HG02938 (cell line): ENCODE data around the gene MPZL3.
A peak's percentile ranks its signal among the peaks of the same experiment; 100 is the strongest.

Experiments
- ATAC-seq: cut with Tn5 transposase; IDR thresholded peaks from one replicate; pipeline ENCODE4 v1.9.1; 2021; ENCODE audit warnings: mild to moderate bottlenecking, moderate library complexity; ENCODE audit not compliant: unreplicated experiment

Gene MPZL3

GRCh38 chr11:118233377-118233776, 18.8 kb downstream of the MPZL3 start:
- no peak for ATAC-seq

GRCh38 chr11:118232659-118233058, 19.5 kb downstream of the MPZL3 start:
- ATAC-seq = no peak

- ATAC-seq = no peak
Measured at GRCh38 chr11:118231461-118231860, 20.7 kb downstream of the MPZL3 start.

GRCh38 chr11:118230088-118230487, 22.1 kb downstream of the MPZL3 start:
- no peak for ATAC-seq

GRCh38 chr11:118229274-118229847, 22.8 kb downstream of the MPZL3 start:
- no peak for ATAC-seq

GRCh38 chr11:118227865-118228785, 24.0 kb downstream of the MPZL3 start:
- peak; percentile 69 for ATAC-seq

- no peak for ATAC-seq
Measured at GRCh38 chr11:118226781-118227180, 25.4 kb downstream of the MPZL3 start.

GRCh38 chr11:118226296-118226695, 25.9 kb downstream of the MPZL3 start:
- no peak for ATAC-seq

GRCh38 chr11:118224511-118225188, 27.5 kb downstream of the MPZL3 start, which contains the start of gene JAML:
TSS of gene JAML (minus strand) at chr11:118225011. CDS start at chr11:118214866, 10,145 bp downstream.
- ATAC-seq = peak; percentile 48

- ATAC-seq = no peak
Measured at GRCh38 chr11:118223992-118224391, 28.2 kb downstream of the MPZL3 start.

- ATAC-seq = no peak
Measured at GRCh38 chr11:118223570-118223969, 28.6 kb downstream of the MPZL3 start.

- ATAC-seq = no peak
Measured at GRCh38 chr11:118222437-118222836, 29.7 kb downstream of the MPZL3 start.

GRCh38 chr11:118221419-118221818, 30.7 kb downstream of the MPZL3 start:
- no peak for ATAC-seq

GRCh38 chr11:118219732-118220131, 32.4 kb downstream of the MPZL3 start:
- no peak for ATAC-seq

- ATAC-seq = no peak
Measured at GRCh38 chr11:118219244-118219643, 32.9 kb downstream of the MPZL3 start.

- ATAC-seq = no peak
Measured at GRCh38 chr11:118217575-118217974, 34.6 kb downstream of the MPZL3 start.

- no peak for ATAC-seq
Measured at GRCh38 chr11:118216621-118217481, 35.3 kb downstream of the MPZL3 start.

- no peak for ATAC-seq
Measured at GRCh38 chr11:118215765-118216164, 36.4 kb downstream of the MPZL3 start.

GRCh38 chr11:118215262-118215661, 36.9 kb downstream of the MPZL3 start:
- no peak for ATAC-seq

GRCh38 chr11:118214210-118214914, 37.8 kb downstream of the MPZL3 start:
- no peak for ATAC-seq
